Small intestine (tissue), 7 donors: ENCODE results near the gene TXN2. TPM values are rescaled to one million over a fixed set of nuclear protein-coding genes. Genes with fewer than 3 reads are reported as not detected.
A peak's percentile ranks its signal among the peaks of the same experiment; 100 is the strongest.
"Not testable (repeated sequence)": the region's sequence is repeated elsewhere in the genome, so short reads cannot be mapped to it uniquely, and the experiment has no call there.

Experiments
- DNase-seq, 2 donors: peaks; one replicate each; pipeline versions ENCODE4 v3.0.0 to v3.0.0-alpha.2; 2013
- FAIRE-seq: peaks from 2 replicates; lab custom pipeline; 2012; peaks lifted over from hg19 to GRCh38; lab: Jason Lieb, UNC
- H3K27ac ChIP-seq, 3 donors: one replicate each; pipeline ENCODE4 v1.5.1; 2013; ENCODE audit warnings: low read length in 2 of 3, mild to moderate bottlenecking in 2 of 3, control low read depth in 1 of 3, inconsistent platforms in 1 of 3, low read depth in 1 of 3, moderate library complexity in 1 of 3
- H3K27me3 ChIP-seq, 3 donors: one replicate each; pipeline ENCODE4 v1.6.1; 2013; ENCODE audit warnings: low read length in 3 of 3, inconsistent platforms in 1 of 3; ENCODE audit not compliant: control insufficient read depth in 3 of 3, insufficient read depth in 3 of 3
- H3K36me3 ChIP-seq, 3 donors: one replicate each; pipeline ENCODE4 v1.6.1; 2013; ENCODE audit warnings: low read length in 3 of 3, inconsistent platforms in 1 of 3, low read depth in 1 of 3, mild to moderate bottlenecking in 1 of 3, moderate library complexity in 1 of 3; ENCODE audit not compliant: control insufficient read depth in 3 of 3, insufficient read depth in 2 of 3
- H3K4me1 ChIP-seq, 3 donors: one replicate each; pipeline ENCODE4 v1.6.1; 2013; ENCODE audit warnings: low read length in 2 of 3, inconsistent platforms in 1 of 3, low read depth in 1 of 3, mild to moderate bottlenecking in 1 of 3, moderate library complexity in 1 of 3; ENCODE audit not compliant: control insufficient read depth in 3 of 3, insufficient read depth in 2 of 3
- H3K4me3 ChIP-seq, 3 donors: one replicate each; pipeline ENCODE4 v1.5.1; 2013; ENCODE audit warnings: low read length in 3 of 3, control low read depth in 1 of 3, inconsistent platforms in 1 of 3, low read depth in 1 of 3, mild to moderate bottlenecking in 1 of 3, moderate library complexity in 1 of 3
- H3K9me3 ChIP-seq, 2 donors: one replicate each; pipeline ENCODE4 v1.6.1; 2013; ENCODE audit warnings: low read depth in 1 of 2, low read length in 1 of 2; ENCODE audit not compliant: control insufficient read depth in 2 of 2, insufficient read depth in 1 of 2
- WGBS, 3 donors: extraction: QIAGEN DNeasy Blood & Tissue Kit; methylation state at CpG; one replicate each; pipeline ENCODE4 v1.1.7; 2013; 5-methylcytosine and 5-hydroxymethylcytosine counted together
- polyA plus RNA-seq, 4 donors: library from polyadenylated mRNA; stranded (reverse) in 3 of 4; unstranded in 1 of 4; fragments of 200-250 nt in 3 of 4; fragments of 120-200 nt in 1 of 4; gene quantifications; one replicate each; pipeline versions ENCODE4 v1.2.1 to v1.2.3, GENCODE V29; 2013
- donor health status: healthy with polysubstance abuse.
- donor health status: control.
- donor health status: control.
- donor health status: Bipolar disorder and iron deficiency.
- donor health status: healthy.

TXN2 gene
- polyA plus RNA-seq, 4 donors: 86.0 to 209 (median 182) TPM

DNA sequence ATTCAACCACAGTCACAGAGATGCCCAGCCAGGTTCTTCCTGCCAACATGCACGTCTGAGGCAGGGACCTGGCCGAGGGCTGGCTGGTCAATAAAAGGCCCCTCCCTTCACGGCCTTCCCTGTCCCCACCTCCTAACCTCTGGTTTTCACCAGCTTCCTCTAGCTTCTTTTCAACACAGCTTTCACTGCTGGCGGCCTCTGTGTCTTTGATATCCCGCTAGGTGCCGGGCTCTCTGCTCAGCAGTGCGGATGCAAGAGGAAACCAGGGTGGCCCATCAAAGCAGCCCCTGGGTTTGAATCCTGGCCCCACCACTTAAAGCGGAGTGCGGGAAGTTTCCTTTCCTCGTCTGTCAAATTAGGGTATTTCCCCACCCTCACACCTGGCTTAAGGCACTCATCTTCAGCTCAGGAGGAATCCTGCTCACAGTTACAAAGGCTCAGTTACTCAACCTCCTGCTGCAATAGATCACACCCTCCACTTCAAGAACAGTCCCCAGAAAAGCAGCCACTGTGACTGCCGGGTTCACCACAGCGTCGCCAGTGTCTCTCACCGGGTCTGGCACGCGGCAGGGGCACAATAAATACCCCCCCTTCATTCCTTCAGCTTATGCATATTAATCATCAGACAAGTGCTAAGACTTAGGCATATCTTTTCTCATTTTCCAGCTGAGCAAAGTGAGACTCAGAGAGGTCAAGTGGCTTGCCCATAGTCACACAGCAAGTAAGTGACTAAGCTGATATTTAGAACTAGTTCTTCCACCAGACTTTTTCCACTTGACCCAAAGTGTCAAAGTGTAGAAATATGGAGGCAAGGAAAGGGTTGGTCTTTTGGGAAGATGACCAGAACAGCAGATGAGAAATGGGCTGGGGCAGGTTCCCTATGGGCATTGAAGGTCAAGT, 45.7 kb downstream of the TXN2 start:
- no peak for FAIRE-seq
- peaks cover 0 to 58% (median 6%) of the 10 kb centered on the region in 3 donors for H3K4me1 ChIP-seq
- 3 to 37% (median 11%) methylated on average over 16 of the region's 16 CpGs for WGBS, 3 donors

DNA sequence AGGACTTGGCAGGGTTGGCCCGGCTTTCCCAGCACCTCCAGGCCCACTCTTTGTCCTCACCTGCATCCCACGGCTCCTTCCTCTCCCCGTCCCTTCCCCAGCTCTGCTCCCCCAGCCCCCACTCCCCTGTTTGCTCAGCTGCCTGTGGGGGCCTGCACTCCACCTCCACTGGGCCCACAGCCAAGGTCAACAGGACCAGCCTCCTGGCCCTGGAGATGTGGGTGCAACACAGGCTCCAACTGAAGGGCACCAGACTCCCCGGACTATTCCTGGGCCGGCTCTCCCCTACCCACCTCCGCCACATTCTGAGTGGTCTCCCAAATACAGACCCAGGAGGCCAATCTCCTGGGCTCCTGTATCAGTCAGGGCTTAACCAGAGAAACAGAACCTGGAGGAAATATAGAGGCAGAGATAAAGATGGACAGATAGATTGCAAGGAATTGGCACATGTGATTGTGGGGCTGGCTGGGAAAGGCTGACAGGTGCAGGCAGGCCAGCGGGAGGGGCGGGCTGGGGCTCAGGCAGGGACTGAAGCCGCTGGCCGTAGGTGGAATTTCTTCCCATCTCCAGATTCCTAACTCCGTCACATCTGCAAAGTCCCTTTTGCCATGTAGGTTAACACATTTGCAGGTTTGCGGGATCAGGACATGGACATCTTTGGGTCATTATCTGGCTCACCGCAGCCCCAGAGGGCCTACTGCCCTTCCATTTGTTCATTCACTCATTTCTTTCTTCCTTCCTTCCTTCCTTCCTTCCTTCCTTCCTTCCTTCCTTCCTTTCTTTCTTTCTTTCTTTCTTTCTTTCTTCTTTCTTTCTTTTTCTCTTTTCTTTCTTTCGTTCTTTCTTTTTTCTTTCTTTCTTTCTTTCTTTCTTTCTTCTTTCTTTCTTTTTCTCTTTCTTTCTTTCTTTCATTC, 47.9 kb downstream of the TXN2 start:
- FAIRE-seq (no peak), DNase-seq (peak; percentile 53 to 75)
- H3K4me1 ChIP-seq: peaks cover 0 to 48% (median 5%) of the 10 kb centered on the region in 3 donors
- H3K9me3 ChIP-seq: no peaks in the 10 kb centered on the region
- no peaks in the 10 kb centered on the region for H3K36me3 ChIP-seq
- no peaks in the 10 kb centered on the region for H3K27me3 ChIP-seq
- no peak overlapping the region for H3K4me3 ChIP-seq
- peak overlapping the region in 2 of 3 donors; percentile 24 to 82 for H3K27ac ChIP-seq
- 11 to 58% (median 39%) methylated on average over 14 of the region's 14 CpGs for WGBS, 3 donors

More for the DNA sequence above, 45.7 kb downstream of the TXN2 start:
- H3K36me3 ChIP-seq: no peaks in the 10 kb centered on the region
- no peak overlapping the region for H3K4me3 ChIP-seq
- peak overlapping the region in 2 of 3 donors; percentile 70 to 82 for H3K27ac ChIP-seq
- DNase-seq: peak; percentile 66 to 80
- H3K27me3 ChIP-seq: no peaks in the 10 kb centered on the region
- H3K9me3 ChIP-seq: no peaks in the 10 kb centered on the region

DNA sequence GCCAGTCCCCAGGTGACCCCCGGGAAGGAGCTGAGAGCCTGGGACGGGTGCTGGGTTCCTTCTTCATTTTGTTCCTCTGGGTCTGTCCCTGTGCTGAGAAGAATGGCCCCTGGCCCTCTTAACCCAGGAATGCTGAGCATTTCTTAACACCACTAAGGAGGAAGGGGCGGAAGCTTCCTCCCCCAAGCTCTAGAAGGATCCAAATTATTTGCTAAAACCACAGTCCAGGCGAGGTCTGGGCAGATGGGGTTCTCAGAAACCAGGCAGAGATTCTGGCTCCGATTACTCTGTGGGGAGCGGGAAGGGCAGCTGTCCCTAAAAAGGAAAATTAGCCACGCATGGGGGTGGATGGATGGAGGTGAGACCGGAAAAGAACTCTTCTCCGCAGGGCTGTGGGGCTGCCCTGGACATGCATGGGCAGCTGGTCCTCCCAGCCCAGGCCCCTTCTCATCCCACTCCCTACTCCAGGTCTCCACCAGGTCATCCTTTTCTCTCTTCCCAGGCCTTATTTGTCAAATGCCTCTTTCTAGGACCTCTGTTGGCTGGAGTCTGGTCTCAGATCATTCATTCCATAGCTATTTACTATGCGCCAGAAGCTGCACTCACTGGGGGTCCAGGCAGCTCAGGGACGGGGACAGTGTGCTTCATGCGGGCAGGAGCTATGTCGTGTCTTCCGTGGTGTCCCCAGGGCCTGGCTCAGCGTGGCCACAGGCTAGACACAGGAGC, 48.7 kb downstream of the TXN2 start:
- 42 to 56% (median 54%) methylated on average over 15 of the region's 15 CpGs for WGBS, 3 donors
- H3K4me3 ChIP-seq: no peak overlapping the region
- peaks cover 0 to under 1% of the 10 kb centered on the region in 2 donors for H3K9me3 ChIP-seq
- H3K4me1 ChIP-seq: peaks cover 0 to 45% (median 5%) of the 10 kb centered on the region in 3 donors
- DNase-seq: no peak
- no peaks in the 10 kb centered on the region for H3K27me3 ChIP-seq
- FAIRE-seq: no peak
- peak overlapping the region in 2 of 3 donors; percentile 24 to 82 for H3K27ac ChIP-seq
- H3K36me3 ChIP-seq: no peaks in the 10 kb centered on the region

DNA sequence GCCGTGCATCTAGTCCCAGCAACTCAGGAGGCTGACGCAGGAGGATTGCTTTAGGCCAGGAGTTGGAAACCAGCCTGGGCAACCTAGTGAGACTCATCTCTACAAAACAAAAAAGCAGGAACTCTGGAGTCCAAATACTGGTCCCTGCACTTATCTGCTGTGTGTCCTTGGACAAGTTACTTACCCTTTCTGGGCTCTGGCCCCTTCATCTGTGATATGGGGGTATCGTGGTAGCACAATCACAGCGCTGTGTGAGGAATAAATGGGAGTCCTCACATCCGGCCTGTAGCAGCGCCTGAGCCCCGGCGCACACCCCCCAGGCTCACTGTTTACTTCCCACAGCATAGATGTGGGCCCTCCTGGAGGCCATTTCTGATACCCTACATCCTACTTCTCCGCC, 49.5 kb downstream of the TXN2 start:
- H3K27ac ChIP-seq: peak overlapping the region in 2 of 3 donors; percentile 24 to 82
- WGBS, 3 donors: 86 to 91% (median 86%) methylated on average over 9 of the region's 9 CpGs
- H3K9me3 ChIP-seq: peaks cover 0 to 7% of the 10 kb centered on the region in 2 donors
- peaks cover 0 to 45% (median 5%) of the 10 kb centered on the region in 3 donors for H3K4me1 ChIP-seq
- no peaks in the 10 kb centered on the region for H3K36me3 ChIP-seq
- FAIRE-seq: no peak
- H3K4me3 ChIP-seq: no peak overlapping the region
- DNase-seq: no peak
- no peaks in the 10 kb centered on the region for H3K27me3 ChIP-seq

DNA sequence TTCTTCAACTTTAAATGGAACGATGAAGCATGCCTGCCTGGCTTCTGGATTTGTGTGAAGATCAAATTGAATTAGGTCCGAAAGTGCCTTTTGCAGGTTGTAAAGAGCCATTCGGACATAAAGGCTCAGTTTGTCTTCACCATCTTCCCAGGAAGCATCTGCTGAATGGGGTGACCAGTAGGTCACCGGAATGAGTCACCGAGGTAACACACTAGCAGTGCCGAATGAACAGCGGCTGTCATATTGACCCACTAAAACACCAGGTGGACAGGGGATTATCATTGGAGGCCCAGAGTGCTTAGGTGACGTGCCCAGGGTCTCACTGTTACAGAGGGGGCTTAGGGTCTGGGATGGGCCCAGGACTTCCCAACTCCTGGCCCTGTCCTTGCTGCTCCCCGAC, 50.6 kb downstream of the TXN2 start:
- H3K27ac ChIP-seq: no peak overlapping the region
- peaks cover 0 to 7% of the 10 kb centered on the region in 2 donors for H3K9me3 ChIP-seq
- no peaks in the 10 kb centered on the region for H3K36me3 ChIP-seq
- H3K4me3 ChIP-seq: no peak overlapping the region
- H3K4me1 ChIP-seq: peaks cover 1 to 46% (median 3%) of the 10 kb centered on the region in 3 donors
- FAIRE-seq: no peak
- DNase-seq: no peak
- WGBS, 3 donors: 73 to 81% (median 78%) methylated on average over 9 of the region's 9 CpGs
- H3K27me3 ChIP-seq: no peaks in the 10 kb centered on the region

DNA sequence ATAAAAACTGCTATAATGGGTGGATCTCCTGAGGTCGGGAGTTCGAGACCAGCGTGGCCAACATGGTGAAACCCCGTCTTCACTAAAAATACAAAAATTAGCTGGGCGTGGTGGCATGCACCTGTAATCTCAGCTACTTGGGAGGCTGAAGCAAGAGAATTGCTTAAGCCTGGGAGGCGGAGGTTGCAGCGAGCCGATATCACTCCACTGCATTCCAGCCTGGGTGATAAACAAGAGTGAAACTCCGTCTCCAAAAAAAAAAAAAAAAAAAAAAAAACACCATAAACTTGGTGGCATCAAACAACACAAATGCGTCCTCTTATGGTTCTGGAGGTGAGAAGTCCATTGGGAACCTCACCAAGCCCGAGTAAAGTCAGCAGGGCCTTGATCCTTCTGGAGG, 53.5 kb downstream of the TXN2 start:
- H3K4me3 ChIP-seq, H3K36me3 ChIP-seq, FAIRE-seq, H3K27ac ChIP-seq, DNase-seq, H3K27me3 ChIP-seq, H3K9me3 ChIP-seq: not testable (repeated sequence)
- WGBS, 3 donors: 70 to 78% (median 73%) methylated on average over 11 of the region's 11 CpGs
- H3K4me1 ChIP-seq: peaks cover 3 to 30% (median 3%) of the 10 kb centered on the region in 3 donors

DNA sequence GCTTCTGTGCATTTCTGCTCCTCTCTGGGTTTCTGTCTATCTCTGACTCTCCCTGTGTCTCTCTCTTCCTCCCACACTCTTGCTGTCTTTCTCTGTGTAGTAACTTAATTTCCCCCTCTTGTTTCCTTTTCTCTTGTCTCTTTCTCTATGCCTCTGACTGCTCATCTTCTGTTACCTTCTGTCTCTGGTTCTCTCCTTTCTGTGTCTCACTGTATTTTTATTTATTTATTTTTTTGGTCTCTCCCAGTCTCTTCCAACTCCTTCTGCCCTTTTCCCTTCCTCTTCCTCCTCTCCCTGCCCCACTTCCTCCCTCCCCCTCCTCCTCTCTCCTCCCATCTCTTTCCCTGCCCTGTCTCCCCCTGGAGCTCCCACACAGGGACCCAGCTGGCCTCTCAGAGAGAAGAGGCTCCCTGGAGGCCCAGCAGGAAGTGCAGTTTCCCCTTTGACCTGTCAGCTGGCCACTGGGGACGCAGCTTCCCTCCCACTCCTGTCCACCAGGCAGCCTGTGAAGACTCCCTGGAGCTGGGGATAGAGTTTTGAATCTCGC, 55.4 kb downstream of the TXN2 start:
- Histone ChIP-seq H3K4me1 (peaks cover 3 to 31% (median 7%) of the 10 kb centered on the region in 3 donors), H3K4me3 (no peak overlapping the region), H3K27me3 (no peaks in the 10 kb centered on the region), H3K9me3 (peaks cover 0 to 7% of the 10 kb centered on the region in 2 donors), H3K36me3 (no peaks in the 10 kb centered on the region), H3K27ac (peak overlapping the region in 2 of 3 donors; percentile 60 to 73)
- FAIRE-seq (no peak), DNase-seq (peak in 1 of 2 donors; percentile 59)
- 45 to 52% (median 48%) methylated on average over 2 of the region's 2 CpGs for WGBS, 3 donors
